Measurements from ENCODE around the gene MAML2.

MAML2 gene

GRCh38 chr11:96367342-96367741 lies 24.3 kb upstream of the MAML2 start:
- H3K9me3 ChIP-seq (ENCODE audit: control insufficient read depth in 2 of 2, low read length in 2 of 2) = no peaks in the 10 kb centered on the region
- H3K36me3 ChIP-seq (ENCODE audit: control insufficient read depth in 2 of 2, insufficient read depth in 2 of 2, low read length in 2 of 2) = peaks cover 10 to 24% of the 10 kb centered on the region in 2 donors
- no peaks in the 10 kb centered on the region for H3K27me3 ChIP-seq (ENCODE audit: control insufficient read depth in 2 of 2, insufficient read depth in 2 of 2, low read length in 2 of 2)
- H3K27ac ChIP-seq (ENCODE audit: low read depth in 2 of 2, low read length in 2 of 2) = no peak overlapping the region
- H3K4me1 ChIP-seq (ENCODE audit: control insufficient read depth in 2 of 2, insufficient read depth in 2 of 2, low read length in 2 of 2) = no peaks in the 10 kb centered on the region
- no peak overlapping the region for H3K9ac ChIP-seq (ENCODE audit: low read depth in 1 of 2, low read length in 2 of 2)
- H3K4me3 ChIP-seq (ENCODE audit: low read length in 2 of 2) = no peak overlapping the region

GRCh38 chr11:96366024-96366423 lies 23.0 kb upstream of the MAML2 start:
- Histone ChIP-seq H3K9ac (ENCODE audit: low read depth in 1 of 2, low read length in 2 of 2) (no peak overlapping the region), H3K4me3 (ENCODE audit: low read length in 2 of 2) (no peak overlapping the region), H3K27ac (ENCODE audit: low read depth in 2 of 2, low read length in 2 of 2) (no peak overlapping the region), H3K4me1 (ENCODE audit: control insufficient read depth in 2 of 2, insufficient read depth in 2 of 2, low read length in 2 of 2) (no peaks in the 10 kb centered on the region), H3K27me3 (ENCODE audit: control insufficient read depth in 2 of 2, insufficient read depth in 2 of 2, low read length in 2 of 2) (no peaks in the 10 kb centered on the region), H3K9me3 (ENCODE audit: control insufficient read depth in 2 of 2, low read length in 2 of 2) (no peaks in the 10 kb centered on the region), H3K36me3 (ENCODE audit: control insufficient read depth in 2 of 2, insufficient read depth in 2 of 2, low read length in 2 of 2) (peaks cover 6 to 27% of the 10 kb centered on the region in 2 donors)

DNA sequence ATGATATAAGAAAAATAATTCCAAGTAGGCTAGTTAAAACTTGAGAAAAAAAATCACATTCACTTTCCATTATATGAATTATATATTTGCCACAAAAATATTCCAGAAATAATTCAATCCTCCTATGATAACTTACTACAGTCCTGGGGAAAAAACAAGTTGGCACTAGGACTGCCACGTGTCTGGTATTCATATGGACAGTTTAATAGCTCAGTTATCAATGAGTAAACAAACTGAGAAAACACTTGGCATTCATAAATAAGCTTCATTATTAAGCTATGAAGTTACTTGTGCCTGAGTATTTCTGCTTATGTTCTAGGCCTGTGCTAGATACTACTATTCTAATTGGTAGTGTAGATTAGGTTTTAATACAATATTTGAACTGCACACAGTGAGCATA lies 22.5 kb upstream of the MAML2 start:
- Histone ChIP-seq H3K4me1 (ENCODE audit: control insufficient read depth in 2 of 2, insufficient read depth in 2 of 2, low read length in 2 of 2) (no peaks in the 10 kb centered on the region), H3K36me3 (ENCODE audit: control insufficient read depth in 2 of 2, insufficient read depth in 2 of 2, low read length in 2 of 2) (peaks cover 6 to 24% of the 10 kb centered on the region in 2 donors), H3K9me3 (ENCODE audit: control insufficient read depth in 2 of 2, low read length in 2 of 2) (no peaks in the 10 kb centered on the region), H3K9ac (ENCODE audit: low read depth in 1 of 2, low read length in 2 of 2) (no peak overlapping the region), H3K4me3 (ENCODE audit: low read length in 2 of 2) (no peak overlapping the region), H3K27ac (ENCODE audit: low read depth in 2 of 2, low read length in 2 of 2) (no peak overlapping the region), H3K27me3 (ENCODE audit: control insufficient read depth in 2 of 2, insufficient read depth in 2 of 2, low read length in 2 of 2) (no peaks in the 10 kb centered on the region)

DNA sequence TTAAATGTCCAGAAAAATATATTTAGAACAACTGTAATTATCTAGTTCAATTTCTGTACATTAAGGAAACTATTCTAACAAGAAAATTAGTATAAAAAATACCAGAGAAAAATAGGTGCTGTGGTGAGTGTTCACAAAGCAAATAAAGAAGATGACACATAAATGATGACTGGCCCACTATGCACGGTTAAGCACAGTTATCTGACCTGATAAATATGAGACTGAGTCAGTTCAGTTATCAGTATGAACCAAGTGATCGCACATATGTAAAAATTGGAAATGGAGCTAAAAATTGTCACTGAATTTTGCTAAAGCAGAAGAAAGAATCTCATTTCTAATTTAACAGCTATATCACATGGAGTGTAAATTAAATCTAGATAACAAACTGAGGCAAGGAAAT lies 18.8 kb upstream of the MAML2 start:
- Histone ChIP-seq H3K9me3 (ENCODE audit: control insufficient read depth in 2 of 2, low read length in 2 of 2) (no peaks in the 10 kb centered on the region), H3K27ac (ENCODE audit: low read depth in 2 of 2, low read length in 2 of 2) (no peak overlapping the region)

GRCh38 chr11:96358321-96358720 lies 15.3 kb upstream of the MAML2 start:
- peaks cover 18 to 20% of the 10 kb centered on the region in 2 donors for H3K36me3 ChIP-seq (ENCODE audit: control insufficient read depth in 2 of 2, insufficient read depth in 2 of 2, low read length in 2 of 2)

More for the DNA sequence above, 18.8 kb upstream of the MAML2 start:
- Histone ChIP-seq H3K27me3 (ENCODE audit: control insufficient read depth in 2 of 2, insufficient read depth in 2 of 2, low read length in 2 of 2) (no peaks in the 10 kb centered on the region), H3K4me3 (ENCODE audit: low read length in 2 of 2) (no peak overlapping the region), H3K9ac (ENCODE audit: low read depth in 1 of 2, low read length in 2 of 2) (no peak overlapping the region), H3K4me1 (ENCODE audit: control insufficient read depth in 2 of 2, insufficient read depth in 2 of 2, low read length in 2 of 2) (no peaks in the 10 kb centered on the region), H3K36me3 (ENCODE audit: control insufficient read depth in 2 of 2, insufficient read depth in 2 of 2, low read length in 2 of 2) (peaks cover 17 to 22% of the 10 kb centered on the region in 2 donors)

GRCh38 chr11:96357794-96358193 lies 14.8 kb upstream of the MAML2 start:
- Histone ChIP-seq H3K9ac (ENCODE audit: low read depth in 1 of 2, low read length in 2 of 2) (no peak overlapping the region), H3K27me3 (ENCODE audit: control insufficient read depth in 2 of 2, insufficient read depth in 2 of 2, low read length in 2 of 2) (no peaks in the 10 kb centered on the region), H3K27ac (ENCODE audit: low read depth in 2 of 2, low read length in 2 of 2) (no peak overlapping the region), H3K9me3 (ENCODE audit: control insufficient read depth in 2 of 2, low read length in 2 of 2) (no peaks in the 10 kb centered on the region), H3K36me3 (ENCODE audit: control insufficient read depth in 2 of 2, insufficient read depth in 2 of 2, low read length in 2 of 2) (peaks cover 18 to 20% of the 10 kb centered on the region in 2 donors), H3K4me1 (ENCODE audit: control insufficient read depth in 2 of 2, insufficient read depth in 2 of 2, low read length in 2 of 2) (no peaks in the 10 kb centered on the region), H3K4me3 (ENCODE audit: low read length in 2 of 2) (no peak overlapping the region)

More at GRCh38 chr11:96358321-96358720, 15.3 kb upstream of the MAML2 start:
- no peak overlapping the region for H3K27ac ChIP-seq (ENCODE audit: low read depth in 2 of 2, low read length in 2 of 2)
- no peak overlapping the region for H3K4me3 ChIP-seq (ENCODE audit: low read length in 2 of 2)
- H3K4me1 ChIP-seq (ENCODE audit: control insufficient read depth in 2 of 2, insufficient read depth in 2 of 2, low read length in 2 of 2) = no peaks in the 10 kb centered on the region
- no peaks in the 10 kb centered on the region for H3K9me3 ChIP-seq (ENCODE audit: control insufficient read depth in 2 of 2, low read length in 2 of 2)
- no peaks in the 10 kb centered on the region for H3K27me3 ChIP-seq (ENCODE audit: control insufficient read depth in 2 of 2, insufficient read depth in 2 of 2, low read length in 2 of 2)
- H3K9ac ChIP-seq (ENCODE audit: low read depth in 1 of 2, low read length in 2 of 2) = no peak overlapping the region

GRCh38 chr11:96356848-96357247 lies 13.9 kb upstream of the MAML2 start:
- Histone ChIP-seq H3K9ac (ENCODE audit: low read depth in 1 of 2, low read length in 2 of 2) (no peak overlapping the region), H3K27ac (ENCODE audit: low read depth in 2 of 2, low read length in 2 of 2) (no peak overlapping the region), H3K4me3 (ENCODE audit: low read length in 2 of 2) (no peak overlapping the region), H3K36me3 (ENCODE audit: control insufficient read depth in 2 of 2, insufficient read depth in 2 of 2, low read length in 2 of 2) (peaks cover 14 to 18% of the 10 kb centered on the region in 2 donors), H3K9me3 (ENCODE audit: control insufficient read depth in 2 of 2, low read length in 2 of 2) (no peaks in the 10 kb centered on the region), H3K4me1 (ENCODE audit: control insufficient read depth in 2 of 2, insufficient read depth in 2 of 2, low read length in 2 of 2) (no peaks in the 10 kb centered on the region), H3K27me3 (ENCODE audit: control insufficient read depth in 2 of 2, insufficient read depth in 2 of 2, low read length in 2 of 2) (no peaks in the 10 kb centered on the region)

DNA sequence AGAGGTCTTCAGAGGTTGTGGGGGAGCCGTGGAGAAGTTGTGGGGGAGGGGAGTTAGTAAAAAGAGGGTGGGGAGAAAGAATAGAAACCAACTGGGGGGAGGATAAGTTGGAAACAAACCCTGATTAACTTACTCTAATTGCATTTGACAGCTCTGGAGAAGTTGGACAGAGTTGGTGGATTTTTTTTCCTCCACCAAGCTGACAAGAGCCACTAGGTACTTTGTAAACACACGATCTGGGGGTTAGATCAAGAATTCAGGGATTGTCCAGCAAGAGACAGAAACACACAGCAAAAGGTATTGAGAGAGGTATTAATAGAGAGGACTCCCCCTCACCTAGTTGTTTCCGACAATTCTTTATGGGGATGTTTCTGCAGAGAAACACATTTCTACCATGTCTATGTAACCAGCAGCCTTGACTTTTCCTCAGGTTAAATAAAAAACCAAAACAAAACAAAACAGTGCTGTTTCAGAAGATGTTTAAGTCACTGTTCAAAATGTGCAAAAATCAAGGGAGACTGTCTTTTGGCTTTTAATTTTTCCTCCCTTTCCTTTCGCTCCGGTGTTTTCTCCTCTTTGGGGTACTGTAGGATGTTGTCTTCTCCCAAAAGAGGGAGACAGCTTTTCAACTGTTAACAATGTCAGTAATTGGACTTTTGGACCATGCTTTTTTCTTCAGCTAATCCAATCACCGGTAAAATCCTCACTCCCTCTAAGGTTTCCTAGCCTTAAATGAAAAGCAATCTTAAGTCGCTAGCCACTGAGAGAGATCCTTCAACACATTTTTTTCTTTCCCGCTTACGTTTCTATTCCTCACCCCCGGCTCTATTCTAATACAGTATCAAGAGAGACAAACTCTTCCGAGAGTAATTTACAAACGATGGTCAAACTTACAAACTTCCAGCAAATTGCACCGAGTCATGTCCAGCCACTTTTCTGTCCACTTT lies 708 bp downstream of the MAML2 start:
- Histone ChIP-seq H3K27ac (ENCODE audit: low read depth in 2 of 2, low read length in 2 of 2) (peak overlapping the region; percentile 65 to 86), H3K4me1 (ENCODE audit: control insufficient read depth in 2 of 2, insufficient read depth in 2 of 2, low read length in 2 of 2) (peaks cover 37 to 45% of the 10 kb centered on the region in 2 donors), H3K36me3 (ENCODE audit: control insufficient read depth in 2 of 2, insufficient read depth in 2 of 2, low read length in 2 of 2) (no peaks in the 10 kb centered on the region)

GRCh38 chr11:96341211-96342013 lies 1.6 kb downstream of the MAML2 start:
- peak overlapping the region; percentile 65 to 86 for H3K27ac ChIP-seq (ENCODE audit: low read depth in 2 of 2, low read length in 2 of 2)
- no peaks in the 10 kb centered on the region for H3K36me3 ChIP-seq (ENCODE audit: control insufficient read depth in 2 of 2, insufficient read depth in 2 of 2, low read length in 2 of 2)
- H3K9ac ChIP-seq (ENCODE audit: low read depth in 1 of 2, low read length in 2 of 2) = peak overlapping the region; percentile 68 to 87
- no peaks in the 10 kb centered on the region for H3K27me3 ChIP-seq (ENCODE audit: control insufficient read depth in 2 of 2, insufficient read depth in 2 of 2, low read length in 2 of 2)
- no peaks in the 10 kb centered on the region for H3K9me3 ChIP-seq (ENCODE audit: control insufficient read depth in 2 of 2, low read length in 2 of 2)
- peak overlapping the region; percentile 86 to 100 for H3K4me3 ChIP-seq (ENCODE audit: low read length in 2 of 2)
- H3K4me1 ChIP-seq (ENCODE audit: control insufficient read depth in 2 of 2, insufficient read depth in 2 of 2, low read length in 2 of 2) = peaks cover 41 to 47% of the 10 kb centered on the region in 2 donors

More for the DNA sequence above, 708 bp downstream of the MAML2 start:
- Histone ChIP-seq H3K9me3 (ENCODE audit: control insufficient read depth in 2 of 2, low read length in 2 of 2) (no peaks in the 10 kb centered on the region), H3K27me3 (ENCODE audit: control insufficient read depth in 2 of 2, insufficient read depth in 2 of 2, low read length in 2 of 2) (no peaks in the 10 kb centered on the region), H3K4me3 (ENCODE audit: low read length in 2 of 2) (peak overlapping the region; percentile 86 to 100), H3K9ac (ENCODE audit: low read depth in 1 of 2, low read length in 2 of 2) (peak overlapping the region; percentile 68 to 87)

GRCh38 chr11:96340555-96340885 lies 2.5 kb downstream of the MAML2 start:
- Histone ChIP-seq H3K9me3 (ENCODE audit: control insufficient read depth in 2 of 2, low read length in 2 of 2) (no peaks in the 10 kb centered on the region), H3K36me3 (ENCODE audit: control insufficient read depth in 2 of 2, insufficient read depth in 2 of 2, low read length in 2 of 2) (no peaks in the 10 kb centered on the region), H3K27me3 (ENCODE audit: control insufficient read depth in 2 of 2, insufficient read depth in 2 of 2, low read length in 2 of 2) (no peaks in the 10 kb centered on the region), H3K9ac (ENCODE audit: low read depth in 1 of 2, low read length in 2 of 2) (peak overlapping the region; percentile 9 to 87), H3K4me1 (ENCODE audit: control insufficient read depth in 2 of 2, insufficient read depth in 2 of 2, low read length in 2 of 2) (peaks cover 45 to 51% of the 10 kb centered on the region in 2 donors), H3K4me3 (ENCODE audit: low read length in 2 of 2) (peak overlapping the region; percentile 86 to 100), H3K27ac (ENCODE audit: low read depth in 2 of 2, low read length in 2 of 2) (peak overlapping the region; percentile 65 to 86)
